GM19099 (cell line): ENCODE data around the gene RSU1.

ENCODE experiments used
- POLR2A ChIP-seq: IDR thresholded peaks from 3 replicates; pipeline ENCODE4 v1.6.1; 2011; ENCODE audit warnings: low read depth; ENCODE audit not compliant: insufficient read length; ENCODE audit errors: extremely low read depth

RSU1 gene

GRCh38 chr10:16646181-16647059 is 170.8 kb downstream of the RSU1 start:
- TF ChIP-seq POLR2A, result no peak

- no peak for TF ChIP-seq POLR2A
These were observed 173.1 kb downstream of the RSU1 start for GRCh38 chr10:16644146-16644545.

GRCh38 chr10:16643502-16643901 is 173.7 kb downstream of the RSU1 start:
- no peak for TF ChIP-seq POLR2A

DNA sequence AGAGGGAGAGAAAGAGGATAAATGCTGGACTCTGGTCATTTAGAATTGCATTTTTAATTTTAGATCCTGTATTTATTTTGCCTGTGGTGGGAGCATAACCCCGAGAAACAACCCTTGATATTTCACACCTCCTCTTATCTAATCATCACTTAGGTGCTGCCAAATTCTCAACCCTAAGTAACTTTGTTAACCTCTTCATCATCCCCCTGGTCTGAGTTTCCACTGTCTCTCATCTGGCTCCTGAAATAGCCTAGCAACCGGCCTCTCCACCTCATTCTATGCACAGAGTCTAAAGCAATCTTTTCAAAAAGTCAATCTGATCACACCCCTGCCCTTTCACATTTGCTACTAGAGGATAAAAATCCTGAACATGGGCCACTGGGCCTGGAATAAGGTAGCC is 177.1 kb downstream of the RSU1 start:
- no peak for TF ChIP-seq POLR2A

GRCh38 chr10:16639471-16639870 is 177.8 kb downstream of the RSU1 start:
- TF ChIP-seq POLR2A, result no peak

- TF ChIP-seq POLR2A, result no peak
These were observed 184.2 kb downstream of the RSU1 start for GRCh38 chr10:16632996-16633395.

GRCh38 chr10:16626697-16627096 is 190.5 kb downstream of the RSU1 start:
- TF ChIP-seq POLR2A, result no peak

- no peak for TF ChIP-seq POLR2A
These were observed 204.3 kb downstream of the RSU1 start for GRCh38 chr10:16612981-16613355.

- TF ChIP-seq POLR2A, result no peak
These were observed 204.9 kb downstream of the RSU1 start for GRCh38 chr10:16612115-16612980.

DNA sequence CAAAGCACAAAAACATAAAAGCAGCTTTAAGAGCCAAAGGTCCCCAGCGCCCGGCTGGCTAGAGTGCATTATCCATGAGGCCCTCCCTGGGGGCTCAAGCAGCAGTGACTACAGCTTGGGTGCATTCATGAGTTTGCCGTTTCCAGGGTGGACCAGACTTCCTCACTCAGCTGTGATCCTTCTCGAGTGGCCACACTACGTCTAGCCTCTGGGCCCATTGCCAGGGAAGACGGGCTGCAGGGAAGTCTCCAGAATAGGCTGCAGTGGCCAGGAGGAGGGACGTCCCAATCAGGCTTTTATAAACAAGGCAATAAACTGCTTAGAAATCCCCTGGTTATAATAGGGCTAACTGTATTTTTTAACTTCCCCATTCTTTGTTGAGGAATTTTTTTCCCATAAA is 206.2 kb downstream of the RSU1 start:
- no peak for TF ChIP-seq POLR2A

- no peak for TF ChIP-seq POLR2A
These were observed 208.0 kb downstream of the RSU1 start for GRCh38 chr10:16609211-16609610.

- TF ChIP-seq POLR2A, result no peak
These were observed 210.3 kb downstream of the RSU1 start for GRCh38 chr10:16606923-16607322.

DNA sequence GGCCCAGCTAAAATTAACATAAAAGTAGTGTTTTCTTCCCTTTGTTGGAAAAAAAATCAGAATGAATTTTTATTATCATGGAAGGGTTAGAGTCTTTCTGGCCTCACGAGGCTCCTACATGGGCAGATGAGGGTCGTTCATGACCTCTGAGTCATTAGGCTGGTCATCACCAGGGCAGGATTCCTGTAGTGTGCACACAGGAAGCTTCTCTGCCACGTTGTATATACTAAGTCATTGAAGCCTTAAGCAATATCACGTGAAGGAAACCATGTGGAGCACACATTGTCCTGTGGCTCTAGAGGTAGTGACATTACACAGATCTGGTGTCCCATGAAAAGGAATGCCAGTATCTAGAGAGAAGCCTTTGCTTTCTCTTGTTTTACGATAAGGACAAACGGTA is 210.8 kb downstream of the RSU1 start:
- TF ChIP-seq POLR2A, result no peak

- no peak for TF ChIP-seq POLR2A
These were observed 213.9 kb downstream of the RSU1 start for GRCh38 chr10:16603308-16603707.

DNA sequence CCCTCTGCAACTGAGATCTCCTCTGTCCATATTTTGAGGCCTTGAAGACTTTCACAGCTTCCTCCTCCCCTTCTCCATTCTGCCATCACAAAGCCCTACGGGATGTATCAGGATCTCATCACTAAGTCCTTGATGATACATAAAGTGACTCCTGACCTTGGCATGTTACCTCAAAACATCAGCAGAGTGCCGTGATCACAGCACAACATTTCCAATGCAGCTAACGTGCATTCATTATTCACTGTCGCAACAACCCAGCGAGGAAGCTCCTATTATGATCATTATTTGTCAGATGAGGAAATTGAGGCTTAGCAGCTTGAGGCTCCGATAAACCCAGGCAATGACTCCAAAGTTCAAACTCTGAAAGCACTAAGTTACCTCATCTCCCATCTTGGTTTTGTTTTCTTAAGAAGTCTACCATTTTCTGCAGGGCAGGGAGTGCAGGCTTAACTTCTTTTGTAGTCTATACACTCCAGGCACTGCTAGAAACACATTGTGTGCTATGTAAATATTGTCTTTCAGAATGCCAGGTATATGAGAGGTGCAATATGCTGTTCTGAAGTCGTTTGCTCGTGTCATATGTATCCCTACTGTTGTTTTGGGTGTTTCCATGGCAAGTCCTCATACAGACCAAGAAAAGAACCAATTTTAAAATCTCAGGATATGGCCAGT is 215.0 kb downstream of the RSU1 start:
- no peak for TF ChIP-seq POLR2A
